Adipocyte (in vitro differentiated cells): ENCODE measurements around the gene HS6ST1.

Experiments
- DNase-seq: peaks from one replicate; pipeline ENCODE4 v3.0.0-alpha.2; 2015; ENCODE audit warnings: low read depth
- H3K27me3 ChIP-seq: replicated peaks from 2 replicates; pipeline ENCODE4 v1.7.0; 2013; ENCODE audit warnings: mild to moderate bottlenecking, low read length, moderate library complexity; ENCODE audit not compliant: control insufficient read depth, insufficient read depth
- H3K36me3 ChIP-seq: 2 replicates; pipeline ENCODE4 v1.7.0; 2013; ENCODE audit warnings: low read length, mild to moderate bottlenecking, moderate library complexity; ENCODE audit not compliant: control insufficient read depth, insufficient read depth, severe bottlenecking
- H3K4me1 ChIP-seq: 2 replicates; pipeline ENCODE4 v1.7.0; 2013; ENCODE audit warnings: mild to moderate bottlenecking, low read length, moderate library complexity; ENCODE audit not compliant: control insufficient read depth, insufficient read depth
- H3K4me3 ChIP-seq: 2 replicates; pipeline ENCODE4 v1.7.0; 2013; ENCODE audit warnings: mild to moderate bottlenecking, low read length, moderate library complexity
- H3K9ac ChIP-seq: 2 replicates; pipeline ENCODE4 v1.7.0; 2013; ENCODE audit warnings: mild to moderate bottlenecking, low read length, moderate library complexity
- H3K9me3 ChIP-seq: 2 replicates; pipeline ENCODE4 v1.7.0; 2013; ENCODE audit warnings: mild to moderate bottlenecking, low read length, moderate library complexity; ENCODE audit not compliant: control insufficient read depth

The HS6ST1 gene

GRCh38 chr2:128232965-128233789 is 85.5 kb downstream of the HS6ST1 start:
- Histone ChIP-seq H3K36me3 (no peaks in the 10 kb centered on the region), H3K4me3 (peak overlapping the region; percentile 86), H3K4me1 (peaks cover 14% of the 10 kb centered on the region), H3K9me3 (no peaks in the 10 kb centered on the region), H3K9ac (peak overlapping the region; percentile 78), H3K27me3 (no peaks in the 10 kb centered on the region)
- peak; percentile 93 for DNase-seq

GRCh38 chr2:128228894-128229293 is 89.8 kb downstream of the HS6ST1 start:
- Histone ChIP-seq H3K27me3 (no peaks in the 10 kb centered on the region), H3K9ac (no peak overlapping the region), H3K9me3 (no peaks in the 10 kb centered on the region), H3K4me3 (no peak overlapping the region), H3K36me3 (no peaks in the 10 kb centered on the region), H3K4me1 (no peaks in the 10 kb centered on the region)
- DNase-seq = peak; percentile 4

- H3K9ac ChIP-seq = no peak overlapping the region
- DNase-seq = no peak
Observed at GRCh38 chr2:128227862-128228261, 90.8 kb downstream of the HS6ST1 start.

GRCh38 chr2:128219891-128220290 is 98.8 kb downstream of the HS6ST1 start:
- Histone ChIP-seq H3K9ac (no peak overlapping the region), H3K9me3 (no peaks in the 10 kb centered on the region), H3K4me3 (no peak overlapping the region), H3K27me3 (peaks cover 9% of the 10 kb centered on the region), H3K36me3 (no peaks in the 10 kb centered on the region), H3K4me1 (no peaks in the 10 kb centered on the region)
- no peak for DNase-seq

More at GRCh38 chr2:128227862-128228261, 90.8 kb downstream of the HS6ST1 start:
- Histone ChIP-seq H3K36me3 (no peaks in the 10 kb centered on the region), H3K4me1 (no peaks in the 10 kb centered on the region), H3K4me3 (no peak overlapping the region), H3K9me3 (no peaks in the 10 kb centered on the region), H3K27me3 (no peaks in the 10 kb centered on the region)

- Histone ChIP-seq H3K9ac (no peak overlapping the region), H3K4me1 (no peaks in the 10 kb centered on the region), H3K9me3 (no peaks in the 10 kb centered on the region), H3K36me3 (no peaks in the 10 kb centered on the region), H3K4me3 (no peak overlapping the region), H3K27me3 (peaks cover 9% of the 10 kb centered on the region)
- DNase-seq = no peak
Observed at GRCh38 chr2:128217671-128218070, 101.0 kb downstream of the HS6ST1 start.

GRCh38 chr2:128215897-128216642 is 102.6 kb downstream of the HS6ST1 start:
- H3K36me3 ChIP-seq = no peaks in the 10 kb centered on the region
- H3K4me1 ChIP-seq = no peaks in the 10 kb centered on the region
- no peak for DNase-seq

More at GRCh38 chr2:128215897-128216642, 102.6 kb downstream of the HS6ST1 start:
- no peaks in the 10 kb centered on the region for H3K9me3 ChIP-seq
- no peak overlapping the region for H3K9ac ChIP-seq
- H3K27me3 ChIP-seq = peaks cover 9% of the 10 kb centered on the region
- no peak overlapping the region for H3K4me3 ChIP-seq
